Mesenteric fat pad (tissue), 1 donor: ENCODE measurements around the gene IGSF23. TPM values are rescaled to one million over a fixed set of nuclear protein-coding genes. Genes with fewer than 3 reads are reported as not detected.

Experiments
- DNase-seq: peaks from one replicate; pipeline ENCODE4 v3.0.0-alpha.2; 2020; ENCODE audit warnings: low spot score
- total RNA-seq: library from RNA; stranded (reverse); fragmentation: NEBNext Ultra II Directional; extraction: Animal tissue kit (Norgen Biotek cat#: 25700); gene quantifications from one replicate; pipeline ENCODE4 v1.2.1, GENCODE V29; 2021
- donor health status: DM: yes; HTN: yes; CAD: no.

IGSF23 gene
- total RNA-seq, 1 donor from 2014 or later: not detected

GRCh38 chr19:44640518-44640917 lies 27.2 kb downstream of the IGSF23 start:
- no peak for DNase-seq

GRCh38 chr19:44641501-44642265 lies 28.3 kb downstream of the IGSF23 start:
- no peak for DNase-seq

- DNase-seq: no peak
Observed at GRCh38 chr19:44642377-44642776, 29.0 kb downstream of the IGSF23 start.

GRCh38 chr19:44643605-44644401 lies 30.4 kb downstream of the IGSF23 start, which contains the start of gene PVR:
PVR (plus strand) TSS chr19:44643910; CDS start chr19:44644097, 187 bp downstream.
- peak; percentile 93 for DNase-seq

GRCh38 chr19:44644402-44645016 lies 31.1 kb downstream of the IGSF23 start:
- no peak for DNase-seq

- DNase-seq: no peak
Observed at GRCh38 chr19:44645407-44646048, 32.2 kb downstream of the IGSF23 start.

GRCh38 chr19:44646049-44646416 lies 32.7 kb downstream of the IGSF23 start:
- no peak for DNase-seq

- no peak for DNase-seq
Observed at GRCh38 chr19:44647144-44647543, 33.8 kb downstream of the IGSF23 start.

GRCh38 chr19:44648631-44649251 lies 35.4 kb downstream of the IGSF23 start:
- DNase-seq: no peak

GRCh38 chr19:44649578-44650145 lies 36.3 kb downstream of the IGSF23 start:
- no peak for DNase-seq

- DNase-seq: no peak
Observed at GRCh38 chr19:44653343-44653742, 40.0 kb downstream of the IGSF23 start.

GRCh38 chr19:44653977-44654774 lies 40.8 kb downstream of the IGSF23 start:
- DNase-seq: peak; percentile 93

- DNase-seq: no peak
Observed at GRCh38 chr19:44657211-44657921, 44.0 kb downstream of the IGSF23 start.

- DNase-seq: no peak
Observed at GRCh38 chr19:44658069-44658733, 44.8 kb downstream of the IGSF23 start.

GRCh38 chr19:44660081-44660480 lies 46.7 kb downstream of the IGSF23 start:
- no peak for DNase-seq

GRCh38 chr19:44661205-44661604 lies 47.8 kb downstream of the IGSF23 start:
- DNase-seq: no peak

GRCh38 chr19:44661904-44662303 lies 48.5 kb downstream of the IGSF23 start:
- no peak for DNase-seq

GRCh38 chr19:44662691-44663385 lies 49.5 kb downstream of the IGSF23 start:
- DNase-seq: no peak
